Limb (tissue), 2 donors: ENCODE data around the gene TTLL12.

Experiments
- DNase-seq, 2 donors: peaks; one replicate each; pipeline ENCODE4 v3.0.0-alpha.2; 2016; ENCODE audit errors: extremely low spot score in 2 of 2

The TTLL12 gene

GRCh38 chr22:43128928-43129424, 58.0 kb downstream of the TTLL12 start:
- no peak for DNase-seq

GRCh38 chr22:43128116-43128515, 58.8 kb downstream of the TTLL12 start:
- no peak for DNase-seq

- no peak for DNase-seq
Observed at GRCh38 chr22:43127166-43127908, 59.6 kb downstream of the TTLL12 start.

GRCh38 chr22:43126501-43127165, 60.3 kb downstream of the TTLL12 start:
- no peak for DNase-seq

- no peak for DNase-seq
Observed at GRCh38 chr22:43118953-43119458, 67.9 kb downstream of the TTLL12 start.

- no peak for DNase-seq
Observed at GRCh38 chr22:43118024-43118849, 68.7 kb downstream of the TTLL12 start.

- no peak for DNase-seq
Observed at GRCh38 chr22:43116932-43117331, 70.0 kb downstream of the TTLL12 start.
